WTC11 (cell line): ENCODE results near the gene ZNF730. TPM values are rescaled to one million over a fixed set of nuclear protein-coding genes. Genes with fewer than 3 reads are reported as not detected.

ENCODE experiments used
- ATAC-seq: fragments of 200-7000 bp; cut with Tn5 transposase; 2 replicates; pipeline ENCODE4 v1.10.0; 2021; ENCODE audit warnings: mild to moderate bottlenecking, moderate library complexity
- Bru-seq: library from RNA; stranded (reverse); fragments of 400-500 nt; gene quantifications from one replicate; lab custom pipeline; 2021; lab: Mats Ljungman, UMichigan
- CTCF ChIA-PET: fragments of 300-600 bp; sonication (Branson Sonifier 250); formaldehyde crosslinking; loops from one replicate; lab custom pipeline; 2021; ENCODE audit warnings: antibody characterized with exemption; lab: Charles Lee
- POLR2A ChIA-PET: fragments of 350-600 bp; sonication (Branson Sonifier 250); formaldehyde crosslinking; loops from one replicate; lab custom pipeline; 2021; ENCODE audit warnings: antibody characterized with exemption; lab: Charles Lee
- DNase-seq: peaks from one replicate; pipeline ENCODE4 v3.0.0; 2021; ENCODE audit warnings: low spot score
- H3K27ac Mint-ChIP-seq: 2 replicates; pipeline ENCODE4 v1.8.0; 2021; ENCODE audit warnings: mixed read lengths
- H3K27me3 Mint-ChIP-seq: 2 replicates; pipeline ENCODE4 v1.8.0; 2021; ENCODE audit warnings: low read depth, mild to moderate bottlenecking, moderate library complexity, mixed read lengths
- H3K36me3 Mint-ChIP-seq: 2 replicates; pipeline ENCODE4 v1.8.0; 2021; ENCODE audit warnings: mixed read lengths
- H3K4me1 Mint-ChIP-seq: 2 replicates; pipeline ENCODE4 v1.8.0; 2022; ENCODE audit warnings: mixed read lengths
- H3K4me3 Mint-ChIP-seq: 2 replicates; pipeline ENCODE4 v1.8.0; 2021; ENCODE audit warnings: mild to moderate bottlenecking, moderate library complexity, mixed read lengths
- H3K9me3 Mint-ChIP-seq: 2 replicates; pipeline ENCODE4 v1.8.0; 2021; ENCODE audit warnings: mixed read lengths
- AFF4 ChIP-seq: sonication (generic); formaldehyde crosslinking; IDR thresholded peaks from 2 replicates; pipeline ENCODE4 v1.8.1; 2023; ENCODE audit warnings: mild to moderate bottlenecking, missing genetic modification reagents, borderline replicate concordance
- ELF4 ChIP-seq: sonication (generic); formaldehyde crosslinking; IDR thresholded peaks from 2 replicates; pipeline ENCODE4 v1.8.1; 2022; ENCODE audit warnings: low read depth, mild to moderate bottlenecking, moderate library complexity, missing genetic modification reagents
- KAT7 ChIP-seq: sonication (generic); formaldehyde crosslinking; IDR thresholded peaks from 2 replicates; pipeline ENCODE4 v1.8.1; 2023; ENCODE audit warnings: missing genetic modification reagents, mild to moderate bottlenecking, borderline replicate concordance
- TEAD4 ChIP-seq: sonication (generic); formaldehyde crosslinking; IDR thresholded peaks from 2 replicates; pipeline ENCODE4 v1.8.0; 2022; ENCODE audit warnings: mild to moderate bottlenecking, missing genetic modification reagents
- ZNF219 ChIP-seq: sonication (generic); formaldehyde crosslinking; IDR thresholded peaks from 2 replicates; pipeline ENCODE4 v1.8.0; 2023; ENCODE audit warnings: missing genetic modification reagents, mild to moderate bottlenecking, borderline replicate concordance
- ZNF263 ChIP-seq: sonication (generic); formaldehyde crosslinking; IDR thresholded peaks from 2 replicates; pipeline ENCODE4 v1.8.1; 2022; ENCODE audit warnings: low read depth, mild to moderate bottlenecking, moderate library complexity, missing genetic modification reagents
- long read RNA-seq, 3 experiments: library from RNA in 1 of 3; library from capped mRNA in 1 of 3; library from polyadenylated mRNA in 1 of 3; unstranded in 2 of 3; stranded (forward) in 1 of 3; transcript quantifications; one replicate each; pipeline ENCODE4 v2.0.0, GENCODE V29; 2021
- total RNA-seq: library from RNA; stranded (reverse); gene quantifications from 3 replicates; pipeline ENCODE4 v1.2.3, GENCODE V29; 2021
- TF ChIP-seq, protein P1 (sequence below): sonication (generic); formaldehyde crosslinking; IDR thresholded peaks from 2 replicates; pipeline ENCODE4 v1.8.1; 2022; ENCODE audit warnings: mild to moderate bottlenecking, moderate library complexity, missing genetic modification reagents
- TF ChIP-seq, protein P2 (sequence below): fragments of 250-450 bp; sonication (Bioruptor Pico); IDR thresholded peaks from 2 replicates; pipeline ENCODE4 v1.9.0; 2021; ENCODE audit warnings: mild to moderate bottlenecking
- TF ChIP-seq, protein P3 (sequence below): fragments of 200-600 bp; IDR thresholded peaks from 2 replicates; pipeline ENCODE4 v1.8.0; 2022; ENCODE audit warnings: antibody characterized with exemption
- TF ChIP-seq, protein P4 (sequence below): sonication (generic); formaldehyde crosslinking; IDR thresholded peaks from 2 replicates; pipeline ENCODE4 v1.8.1; 2023; ENCODE audit warnings: mild to moderate bottlenecking, missing genetic modification reagents, moderate library complexity

The ZNF730 gene
- 32.2 to 38.0 TPM (median 32.6 TPM) in 3 replicates for total RNA-seq
- Bru-seq, nascent RNA: percentile 94 among the genes with signal in this experiment
- long read RNA-seq, experiment 1, partial matches to known transcripts: 0 of 11 reads
- long read RNA-seq, experiment 1, other reads (novel, unspliced or antisense): 8 of 11 reads
- long read RNA-seq, experiment 2, partial matches to known transcripts: 0 of 20 reads
- long read RNA-seq, experiment 2, other reads (novel, unspliced or antisense): 19 of 20 reads
- long read RNA-seq, experiment 3, partial matches to known transcripts: 0 of 1 reads
- long read RNA-seq, experiment 3, other reads (novel, unspliced or antisense): 1 of 1 reads

DNA sequence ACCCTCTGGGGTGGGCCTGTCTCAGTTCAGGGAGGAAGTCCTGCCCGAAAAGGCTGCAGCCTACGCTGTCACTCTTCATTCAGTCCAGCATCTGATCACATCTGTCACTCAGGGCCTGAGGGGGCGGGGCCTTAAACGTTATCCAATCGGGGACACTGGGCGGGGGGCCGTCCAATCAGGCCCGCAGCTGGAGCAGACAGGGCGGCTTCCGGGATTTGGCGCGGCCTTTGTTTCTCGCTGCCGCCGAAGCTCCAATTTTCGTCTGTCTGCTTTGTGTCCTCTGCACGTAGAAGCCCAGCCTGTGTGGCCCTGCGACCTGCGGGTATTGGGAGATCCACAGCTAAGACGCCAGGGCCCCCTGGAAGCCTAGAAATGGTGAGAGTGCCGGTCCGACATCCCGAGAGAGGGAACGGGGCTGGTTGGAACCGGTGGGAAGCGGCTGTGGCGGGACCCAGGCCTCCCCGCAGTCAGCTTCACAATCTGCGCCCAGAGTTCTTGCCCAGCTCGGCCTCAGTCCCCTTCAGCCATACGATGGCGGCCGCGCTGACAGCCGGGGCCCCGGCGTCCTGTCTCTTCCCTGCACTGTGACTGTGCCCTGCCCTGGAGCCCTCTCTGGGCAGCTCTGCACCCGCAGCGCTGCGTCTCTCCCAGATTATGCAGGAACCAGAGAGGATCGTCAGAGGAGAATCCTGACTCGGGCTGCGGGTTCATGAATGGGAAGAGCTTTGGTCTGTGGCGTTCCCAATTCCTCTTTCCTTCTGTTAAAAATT is at the start of gene ZNF730:
ZNF730 (plus strand) TSS at position 224 of the 770 bp plus-strand sequence; CDS start at position 373, 149 bp downstream.
- Mint-ChIP-seq H3K4me3 (peak within 1 kb of the TSS; percentile 90), H3K36me3 (peaks cover 31% of the 10 kb centered on the region), H3K27me3 (no peaks in the 10 kb centered on the region), H3K4me1 (peaks cover 24% of the 10 kb centered on the region), H3K9me3 (peaks cover 13% of the 10 kb centered on the region), H3K27ac (peak within 1 kb of the TSS; percentile 99)
- peak; percentile 88 for ATAC-seq
- ChIA-PET POLR2A (interaction anchor here (0.6 to 3.5 kb wide), 9 partner anchors 11 to 298 kb away, joined by 3 to 29 read pairs (median 4); partner anchors contain the start of gene ZNF724), CTCF (interaction anchor here (0.5 kb wide), 1 partner anchor 9 kb away, joined by 3 read pairs; no protein-coding TSS in a partner anchor)
- TF ChIP-seq ZNF263 (0 out of 2 replicates have a peak, but pooled peaks have one; percentile 32), TEAD4 (CRISPR knock-in tag) (no peak), KAT7 (CRISPR knock-in tag) (no peak), AFF4 (CRISPR knock-in tag) (no peak), ELF4 (CRISPR knock-in tag) (no peak), ZNF219 (CRISPR knock-in tag) (no peak)
- TF ChIP-seq, protein P1, sequence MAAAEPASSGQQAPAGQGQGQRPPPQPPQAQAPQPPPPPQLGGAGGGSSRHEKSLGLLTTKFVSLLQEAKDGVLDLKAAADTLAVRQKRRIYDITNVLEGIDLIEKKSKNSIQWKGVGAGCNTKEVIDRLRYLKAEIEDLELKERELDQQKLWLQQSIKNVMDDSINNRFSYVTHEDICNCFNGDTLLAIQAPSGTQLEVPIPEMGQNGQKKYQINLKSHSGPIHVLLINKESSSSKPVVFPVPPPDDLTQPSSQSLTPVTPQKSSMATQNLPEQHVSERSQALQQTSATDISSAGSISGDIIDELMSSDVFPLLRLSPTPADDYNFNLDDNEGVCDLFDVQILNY (CRISPR knock-in tag): peak; percentile 59; the same call in 1 of the 2 replicates
- TF ChIP-seq, protein P2, sequence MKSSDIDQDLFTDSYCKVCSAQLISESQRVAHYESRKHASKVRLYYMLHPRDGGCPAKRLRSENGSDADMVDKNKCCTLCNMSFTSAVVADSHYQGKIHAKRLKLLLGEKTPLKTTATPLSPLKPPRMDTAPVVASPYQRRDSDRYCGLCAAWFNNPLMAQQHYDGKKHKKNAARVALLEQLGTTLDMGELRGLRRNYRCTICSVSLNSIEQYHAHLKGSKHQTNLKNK: peak; percentile 14; the same call in 1 of the 2 replicates
- DNase-seq: peak; percentile 84

DNA sequence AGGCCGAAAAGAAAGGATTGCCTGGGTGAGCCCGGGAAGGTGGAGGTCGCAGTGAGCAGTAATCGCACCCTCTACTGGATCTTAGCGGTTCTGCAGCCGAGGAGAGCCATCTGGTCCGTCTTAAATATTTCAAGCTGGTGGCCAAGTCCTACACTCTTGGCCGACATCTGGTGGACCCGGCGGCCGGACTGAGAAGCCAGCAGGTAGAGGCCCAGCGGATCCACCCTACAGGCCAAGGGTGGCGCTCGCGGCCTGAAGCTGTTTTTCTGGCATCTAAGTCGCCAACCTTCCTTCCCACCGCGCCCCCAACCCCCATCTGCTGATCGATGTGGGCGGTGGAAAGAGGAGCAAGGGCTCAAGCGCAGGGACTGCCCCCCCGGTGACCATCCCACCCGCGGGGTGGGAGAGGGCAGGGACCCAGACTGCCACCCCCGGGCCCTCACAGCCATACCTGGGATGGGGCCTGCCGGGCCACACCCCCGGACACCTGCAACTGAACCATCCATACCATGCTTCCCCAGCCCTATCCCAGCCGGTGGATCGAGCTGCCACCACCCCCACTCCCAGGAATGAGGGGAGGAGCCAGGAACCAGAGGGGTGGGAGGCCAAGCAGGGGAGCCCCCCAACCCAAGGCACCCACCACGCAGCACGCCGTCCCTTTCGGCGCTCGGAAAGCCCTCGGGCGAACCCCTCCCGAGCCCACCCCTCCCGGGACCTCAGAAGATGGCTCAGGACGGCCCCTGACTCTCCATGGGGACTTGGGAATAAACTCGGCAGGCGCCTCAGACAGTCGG is 46.3 kb upstream of the ZNF730 start:
- H3K4me3 Mint-ChIP-seq: no peak overlapping the region
- peaks cover 58% of the 10 kb centered on the region for H3K9me3 Mint-ChIP-seq
- no peaks in the 10 kb centered on the region for H3K4me1 Mint-ChIP-seq
- TF ChIP-seq, protein P3, sequence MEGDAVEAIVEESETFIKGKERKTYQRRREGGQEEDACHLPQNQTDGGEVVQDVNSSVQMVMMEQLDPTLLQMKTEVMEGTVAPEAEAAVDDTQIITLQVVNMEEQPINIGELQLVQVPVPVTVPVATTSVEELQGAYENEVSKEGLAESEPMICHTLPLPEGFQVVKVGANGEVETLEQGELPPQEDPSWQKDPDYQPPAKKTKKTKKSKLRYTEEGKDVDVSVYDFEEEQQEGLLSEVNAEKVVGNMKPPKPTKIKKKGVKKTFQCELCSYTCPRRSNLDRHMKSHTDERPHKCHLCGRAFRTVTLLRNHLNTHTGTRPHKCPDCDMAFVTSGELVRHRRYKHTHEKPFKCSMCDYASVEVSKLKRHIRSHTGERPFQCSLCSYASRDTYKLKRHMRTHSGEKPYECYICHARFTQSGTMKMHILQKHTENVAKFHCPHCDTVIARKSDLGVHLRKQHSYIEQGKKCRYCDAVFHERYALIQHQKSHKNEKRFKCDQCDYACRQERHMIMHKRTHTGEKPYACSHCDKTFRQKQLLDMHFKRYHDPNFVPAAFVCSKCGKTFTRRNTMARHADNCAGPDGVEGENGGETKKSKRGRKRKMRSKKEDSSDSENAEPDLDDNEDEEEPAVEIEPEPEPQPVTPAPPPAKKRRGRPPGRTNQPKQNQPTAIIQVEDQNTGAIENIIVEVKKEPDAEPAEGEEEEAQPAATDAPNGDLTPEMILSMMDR: 0 out of 2 replicates have a peak, but pooled peaks have one; percentile 20
- TF ChIP-seq, protein P4, sequence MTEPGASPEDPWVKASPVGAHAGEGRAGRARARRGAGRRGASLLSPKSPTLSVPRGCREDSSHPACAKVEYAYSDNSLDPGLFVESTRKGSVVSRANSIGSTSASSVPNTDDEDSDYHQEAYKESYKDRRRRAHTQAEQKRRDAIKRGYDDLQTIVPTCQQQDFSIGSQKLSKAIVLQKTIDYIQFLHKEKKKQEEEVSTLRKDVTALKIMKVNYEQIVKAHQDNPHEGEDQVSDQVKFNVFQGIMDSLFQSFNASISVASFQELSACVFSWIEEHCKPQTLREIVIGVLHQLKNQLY (CRISPR knock-in tag): no peak
- H3K27ac Mint-ChIP-seq: no peak overlapping the region
- H3K27me3 Mint-ChIP-seq: peaks cover 15% of the 10 kb centered on the region
- POLR2A ChIA-PET: interaction anchor here (1.0 kb wide), 1 partner anchor 203 kb away, joined by 3 read pairs; no protein-coding TSS in a partner anchor
- CTCF ChIA-PET: interaction anchor here (0.8 kb wide), 1 partner anchor 92 kb away, joined by 3 read pairs; no protein-coding TSS in a partner anchor
- DNase-seq: peak; percentile 61
- peaks cover 34% of the 10 kb centered on the region for H3K36me3 Mint-ChIP-seq
- ATAC-seq: peak; percentile 33; the same call in 1 of the 2 replicates
